Gastrocnemius medialis (tissue), 4 donors: ENCODE data around the gene FAM118B. TPM values are rescaled to one million over a fixed set of nuclear protein-coding genes. Genes with fewer than 3 reads are reported as not detected.
"Not testable (repeated sequence)": the region's sequence is repeated elsewhere in the genome, so short reads cannot be mapped to it uniquely, and the experiment has no call there.

Experiments used
- ATAC-seq, 2 donors: fragments of 150-250 bp; one replicate each; pipeline ENCODE4 v1.9.1; 2016
- DNase-seq, 2 donors: peaks; one replicate each; pipeline ENCODE4 v3.0.0-alpha.2; 2019
- H3K27ac ChIP-seq, 4 donors: fragments of 200-600 bp; sonication (generic); 1 replicate in 1 of 4; 2 replicates in 3 of 4; pipeline ENCODE4 v1.5.1; 2016 to 2018; ENCODE audit warnings: mild to moderate bottlenecking in 2 of 4, moderate library complexity in 1 of 4
- H3K27me3 ChIP-seq, 3 donors: fragments of 200-600 bp; sonication (generic) in 2 of 3; 1 replicate in 1 of 3; 2 replicates in 2 of 3; pipeline versions ENCODE4 v1.5.1 to v1.6.0; 2016 to 2019; ENCODE audit warnings: mild to moderate bottlenecking in 1 of 3, moderate library complexity in 1 of 3
- H3K36me3 ChIP-seq, 2 donors: fragments of 200-600 bp; sonication (generic) in 1 of 2; one replicate each; pipeline ENCODE4 v1.5.1; 2017 to 2018
- H3K4me1 ChIP-seq, 2 donors: fragments of 200-600 bp; sonication (generic) in 1 of 2; one replicate each; pipeline ENCODE4 v1.5.1; 2016 to 2017; ENCODE audit warnings: mild to moderate bottlenecking in 2 of 2
- H3K4me3 ChIP-seq, 4 donors: fragments of 200-600 bp; sonication (generic) in 3 of 4; 1 replicate in 1 of 4; 2 replicates in 3 of 4; pipeline ENCODE4 v1.5.1; 2016 to 2019; ENCODE audit warnings: mild to moderate bottlenecking in 2 of 4
- H3K9me3 ChIP-seq, 3 donors: fragments of 200-600 bp; sonication (generic) in 2 of 3; 1 replicate in 1 of 3; 2 replicates in 2 of 3; pipeline ENCODE4 v1.5.1; 2016 to 2019
- POLR2A ChIP-seq, 2 donors: fragments of 450-650 bp; IDR thresholded peaks; one replicate each; pipeline ENCODE4 v1.6.1; 2017; ENCODE audit warnings: antibody characterized with exemption in 2 of 2, mild to moderate bottlenecking in 2 of 2, moderate library complexity in 2 of 2
- in situ Hi-C, 4 donors: fragments of 200-750 bp; cut with MboI; loops; one replicate each; pipeline versions ENCODE4 v1.15.0 to v1.8.0; 2017; ENCODE audit warnings: low sequenced_read_pairs in 4 of 4
- intact Hi-C: fragments of 100-400 bp; cut with DNase I; formaldehyde crosslinking; loops from one replicate; pipeline ENCODE4 v1.15.1; 2023; ENCODE audit warnings: low total_unique reads
- total RNA-seq, 4 donors: library from RNA; depleted of rRNA; stranded (reverse); fragments of >200 nt; gene quantifications; one replicate each; pipeline versions ENCODE4 v1.1.0 to v1.2.3, GENCODE V29; 2016
- TF ChIP-seq, protein P1 (sequence below), 5 experiments: fragments of 450-650 bp in 3 of 5; fragments of 200-600 bp in 2 of 5; sonication (generic) in 2 of 5; IDR thresholded peaks in 4 of 5; conservative IDR thresholded peaks in 1 of 5; 1 replicate in 4 of 5; 2 replicates in 1 of 5; pipeline ENCODE4 v1.5.1; 2016 to 2019; ENCODE audit warnings: antibody characterized with exemption in 5 of 5, mild to moderate bottlenecking in 3 of 5, moderate library complexity in 3 of 5

Gene FAM118B
- total RNA-seq, 4 donors from 2014 or later, result 13.6 to 32.2 (median 23.2) TPM

DNA sequence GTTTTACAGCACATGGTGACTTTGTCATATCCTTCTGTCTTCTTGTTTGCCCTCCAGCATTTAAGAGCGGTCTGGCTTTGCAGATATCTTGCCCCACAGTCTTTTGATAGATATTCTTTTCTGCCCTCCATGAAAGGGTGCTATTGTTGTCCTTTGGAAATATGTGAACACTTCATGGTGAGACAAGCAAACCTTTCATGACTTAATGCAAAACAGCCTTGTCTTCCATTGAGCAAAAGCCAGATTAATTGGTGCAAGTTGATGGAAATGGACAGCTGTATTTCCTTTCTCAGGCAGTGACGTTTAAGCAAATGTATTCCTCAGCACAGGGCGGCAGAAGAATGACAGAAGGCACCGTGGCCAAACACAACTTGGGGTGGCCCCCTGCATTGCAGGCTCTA, 96.7 kb downstream of the FAM118B start:
- peak overlapping the region; percentile 67 to 79 (median 76) for H3K27ac ChIP-seq
- H3K4me1 ChIP-seq, result peaks cover 22 to 42% of the 10 kb centered on the region in 2 donors
- in situ Hi-C loops (loop anchor here in 1 of 4 donors (25.0 kb wide), 1 partner anchor 179 kb away; no protein-coding TSS in a partner anchor), intact Hi-C loops (loop anchor here (5.0 kb wide), 1 partner anchor 49 kb away; the partner anchor contains the start of gene ST3GAL4)
- peak in 1 of 2 donors; percentile 45 for DNase-seq
- no peaks in the 10 kb centered on the region for H3K27me3 ChIP-seq
- ATAC-seq, result peak; percentile 49 to 59
- TF ChIP-seq, protein P1, sequence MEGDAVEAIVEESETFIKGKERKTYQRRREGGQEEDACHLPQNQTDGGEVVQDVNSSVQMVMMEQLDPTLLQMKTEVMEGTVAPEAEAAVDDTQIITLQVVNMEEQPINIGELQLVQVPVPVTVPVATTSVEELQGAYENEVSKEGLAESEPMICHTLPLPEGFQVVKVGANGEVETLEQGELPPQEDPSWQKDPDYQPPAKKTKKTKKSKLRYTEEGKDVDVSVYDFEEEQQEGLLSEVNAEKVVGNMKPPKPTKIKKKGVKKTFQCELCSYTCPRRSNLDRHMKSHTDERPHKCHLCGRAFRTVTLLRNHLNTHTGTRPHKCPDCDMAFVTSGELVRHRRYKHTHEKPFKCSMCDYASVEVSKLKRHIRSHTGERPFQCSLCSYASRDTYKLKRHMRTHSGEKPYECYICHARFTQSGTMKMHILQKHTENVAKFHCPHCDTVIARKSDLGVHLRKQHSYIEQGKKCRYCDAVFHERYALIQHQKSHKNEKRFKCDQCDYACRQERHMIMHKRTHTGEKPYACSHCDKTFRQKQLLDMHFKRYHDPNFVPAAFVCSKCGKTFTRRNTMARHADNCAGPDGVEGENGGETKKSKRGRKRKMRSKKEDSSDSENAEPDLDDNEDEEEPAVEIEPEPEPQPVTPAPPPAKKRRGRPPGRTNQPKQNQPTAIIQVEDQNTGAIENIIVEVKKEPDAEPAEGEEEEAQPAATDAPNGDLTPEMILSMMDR (IDR thresholded peaks at IDR 0.05 in 4 of 5, conservative IDR thresholded peaks at IDR 0.05 in 1 of 5), result no peak
- no peak for TF ChIP-seq POLR2A (IDR thresholded peaks at IDR 0.05)
- no peaks in the 10 kb centered on the region for H3K36me3 ChIP-seq
- no peaks in the 10 kb centered on the region for H3K9me3 ChIP-seq
- H3K4me3 ChIP-seq, result peak overlapping the region in 2 of 4 donors; percentile 3 to 13

DNA sequence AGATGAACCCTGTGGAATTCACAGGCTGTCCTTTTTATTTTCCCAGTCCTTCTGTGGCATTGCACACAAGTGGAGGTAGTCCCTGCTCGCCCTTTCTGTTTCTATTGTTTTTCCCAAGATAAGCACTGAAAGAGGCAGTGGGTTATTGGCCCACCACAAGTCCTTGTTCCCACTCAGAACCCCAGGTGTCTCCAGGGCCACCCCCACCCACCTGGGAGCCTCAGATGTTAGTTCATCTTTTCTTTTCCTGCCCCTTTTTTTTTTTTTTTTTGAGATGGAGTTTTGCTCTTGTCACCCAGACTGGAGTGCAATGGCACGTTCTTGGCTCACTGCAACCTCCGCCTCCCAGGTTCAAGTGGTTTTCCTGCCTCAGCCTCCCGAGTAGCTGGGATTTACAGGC, 97.2 kb downstream of the FAM118B start:
- not testable (repeated sequence) for DNase-seq, ATAC-seq, H3K36me3 ChIP-seq, H3K9me3 ChIP-seq, H3K27me3 ChIP-seq
- Histone ChIP-seq H3K27ac (peak overlapping the region; percentile 67 to 79 (median 76)), H3K4me3 (peak overlapping the region in 2 of 4 donors; percentile 3 to 13), H3K4me1 (peaks cover 22 to 38% of the 10 kb centered on the region in 2 donors)
- in situ Hi-C loops (loop anchor here in 1 of 4 donors (25.0 kb wide), 1 partner anchor 179 kb away; no protein-coding TSS in a partner anchor), intact Hi-C loops (loop anchor here (5.0 kb wide), 1 partner anchor 49 kb away; the partner anchor contains the start of gene ST3GAL4)

DNA sequence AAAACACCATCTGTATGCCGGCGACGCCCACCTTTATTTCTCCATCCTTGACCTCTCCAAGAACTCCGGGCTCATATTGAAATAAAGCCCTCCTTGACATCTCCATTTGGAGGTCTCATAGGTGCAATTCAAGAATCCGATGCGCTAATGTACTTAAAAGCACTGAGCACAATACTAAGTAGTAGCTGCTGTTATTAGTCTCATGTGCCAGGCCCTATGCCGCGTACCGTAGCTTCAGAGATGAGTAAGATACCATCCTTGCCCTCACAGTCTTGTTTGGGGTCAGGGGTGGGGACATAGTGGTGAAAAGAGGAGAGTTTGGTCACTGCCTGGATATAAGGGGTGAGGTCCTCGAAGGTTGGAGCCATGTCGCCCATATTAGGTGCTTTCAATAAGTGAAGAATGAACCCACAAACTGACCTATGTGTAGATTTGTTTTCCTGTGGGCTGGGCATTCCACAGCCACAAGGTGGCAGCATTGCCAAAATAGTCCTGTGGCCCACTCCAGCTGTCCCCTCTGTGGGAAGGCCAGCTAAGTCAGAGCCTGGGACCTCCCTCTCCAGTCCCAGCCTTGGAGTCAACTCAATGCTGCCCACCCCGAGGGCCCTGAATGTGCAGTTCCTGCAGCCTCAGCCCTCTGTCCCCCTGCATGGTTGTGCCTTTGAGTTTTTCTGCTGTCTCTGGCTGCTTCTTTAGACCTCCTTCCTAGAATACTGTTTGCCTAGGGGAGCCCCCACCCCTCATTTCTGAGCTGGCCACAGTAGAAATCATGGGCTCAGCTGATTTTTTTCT, 98.8 kb downstream of the FAM118B start:
- Histone ChIP-seq H3K36me3 (peaks cover 0 to 7% of the 10 kb centered on the region in 2 donors), H3K9me3 (no peaks in the 10 kb centered on the region), H3K4me1 (peaks cover 16 to 29% of the 10 kb centered on the region in 2 donors), H3K27me3 (no peaks in the 10 kb centered on the region), H3K4me3 (no peak overlapping the region), H3K27ac (peak overlapping the region in 3 of 4 donors; percentile 23 to 79 (median 43))
- TF ChIP-seq, protein P1 (IDR thresholded peaks at IDR 0.05 in 4 of 5, conservative IDR thresholded peaks at IDR 0.05 in 1 of 5), result peak; percentile 67 to 89 (median 80)
- no peak for TF ChIP-seq POLR2A (IDR thresholded peaks at IDR 0.05)
- intact Hi-C loops (loop anchor here (1.0 to 10.0 kb wide), 3 partner anchors 59 to 684 kb away; no protein-coding TSS in a partner anchor), in situ Hi-C loops (loop anchor here (10.0 to 25.0 kb wide), 3 partner anchors 164 to 177 kb away; no protein-coding TSS in a partner anchor)
- ATAC-seq (peak; percentile 73 to 75), DNase-seq (peak; percentile 53 to 69)

DNA sequence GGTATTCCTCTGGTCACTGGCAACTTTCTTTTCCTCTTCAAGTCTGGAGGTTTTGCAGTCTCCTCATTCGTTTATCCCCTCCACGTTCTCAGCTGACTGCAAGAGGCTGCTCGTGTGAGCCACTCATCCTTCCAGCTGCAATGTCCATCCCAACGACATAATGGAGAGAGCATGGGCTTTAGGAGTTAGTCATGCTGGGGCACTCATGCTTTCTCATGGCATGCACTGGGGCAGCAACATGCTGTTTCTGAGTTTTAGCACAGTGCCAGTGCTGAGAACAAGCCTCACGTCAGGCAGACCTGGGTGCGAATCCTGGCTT, 99.4 kb downstream of the FAM118B start:
- ATAC-seq (no peak), DNase-seq (no peak)
- Histone ChIP-seq H3K36me3 (peaks cover 0 to 7% of the 10 kb centered on the region in 2 donors), H3K9me3 (no peaks in the 10 kb centered on the region), H3K27ac (peak overlapping the region in 1 of 4 donors; percentile 23), H3K4me3 (no peak overlapping the region), H3K27me3 (no peaks in the 10 kb centered on the region), H3K4me1 (peaks cover 16 to 25% of the 10 kb centered on the region in 2 donors)
- in situ Hi-C loops (loop anchor here (10.0 to 25.0 kb wide), 3 partner anchors 164 to 176 kb away; no protein-coding TSS in a partner anchor), intact Hi-C loops (loop anchor here (1.0 to 10.0 kb wide), 3 partner anchors 58 to 684 kb away; no protein-coding TSS in a partner anchor)
- TF ChIP-seq, protein P1 (IDR thresholded peaks at IDR 0.05 in 4 of 5, conservative IDR thresholded peaks at IDR 0.05 in 1 of 5), result no peak
- TF ChIP-seq POLR2A (IDR thresholded peaks at IDR 0.05), result no peak
